Spleen (tissue), 7 donors: ENCODE measurements around the gene ETS2.

ENCODE experiments used
- CTCF ChIP-seq, 11 experiments: fragments of 200-600 bp in 7 of 11; fragments of 450-650 bp in 4 of 11; sonication (generic) in 4 of 11; IDR thresholded peaks in 8 of 11; conservative IDR thresholded peaks in 3 of 11; 1 replicate in 7 of 11; 2 replicates in 4 of 11; pipeline versions ENCODE4 v1.4.0 to v1.8.0; 2016 to 2021; ENCODE audit warnings: antibody characterized with exemption in 11 of 11, inconsistent platforms in 4 of 11, mild to moderate bottlenecking in 1 of 11
- POLR2A ChIP-seq, 3 donors: fragments of 450-650 bp; IDR thresholded peaks; one replicate each; pipeline ENCODE4 v1.5.1; 2017; ENCODE audit warnings: antibody characterized with exemption in 3 of 3, mild to moderate bottlenecking in 1 of 3
- donor health status: DM: no; HTN: no; CAD: no; lungs with moderate emphysema.
- donor health status: DM: no; HTN: no; CAD: no.
- donor health status: DM: no; HTN: no; CAD: no.

- no peak for TF ChIP-seq CTCF (IDR thresholded peaks at IDR 0.05 in 8 of 11, conservative IDR thresholded peaks at IDR 0.05 in 3 of 11)
- TF ChIP-seq POLR2A (IDR thresholded peaks at IDR 0.05): no peak
These were observed 33.0 kb downstream of the ETS2 start for GRCh38 chr21:38838598-38839327.
